ENCODE measurements around the gene TXNL4B.
"Not testable (repeated sequence)": the region's sequence is repeated elsewhere in the genome, so short reads cannot be mapped to it uniquely, and the experiment has no call there.

The TXNL4B gene

DNA sequence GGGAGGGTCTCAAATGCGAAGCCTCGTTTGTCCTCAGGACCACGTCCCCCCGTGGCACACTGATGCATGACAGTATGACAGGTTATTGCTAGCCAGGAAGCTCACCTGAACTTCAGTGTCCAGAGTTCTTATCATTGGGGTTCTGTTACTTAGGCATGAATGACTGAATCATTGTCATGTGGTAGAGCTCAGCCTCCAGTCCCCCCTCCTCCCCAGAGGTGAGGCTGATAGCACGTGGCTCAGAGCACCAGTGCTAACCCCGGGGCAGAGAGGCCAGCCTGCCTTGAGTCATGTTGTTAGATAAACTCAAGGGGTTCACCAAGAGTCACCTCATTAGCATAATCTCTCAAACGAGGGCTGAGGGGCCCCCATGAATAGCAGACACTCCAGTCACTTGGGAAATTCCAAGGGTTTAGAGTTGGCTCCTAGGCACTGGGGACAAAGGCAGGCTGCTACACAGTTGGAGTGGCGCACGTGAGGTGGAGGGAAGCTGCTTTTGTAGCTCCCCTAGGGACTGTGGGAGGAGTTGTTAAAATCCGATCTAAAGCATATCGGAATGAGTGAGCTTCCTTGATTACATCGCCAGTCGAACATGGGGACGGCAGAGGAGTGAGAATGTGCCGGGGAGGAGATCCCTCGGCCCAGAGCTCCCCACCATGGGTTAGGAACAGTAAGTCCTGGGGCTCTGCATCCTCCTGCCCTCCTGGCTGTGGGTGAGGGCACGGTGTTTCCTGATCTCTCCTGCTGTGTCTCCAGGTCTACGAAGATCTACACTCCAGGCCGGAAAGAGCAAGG lies 18.4 kb upstream of the TXNL4B start:
- no peak for DNase-seq

- DNase-seq: no peak
Measured at GRCh38 chr16:72110662-72111615, 17.5 kb upstream of the TXNL4B start.

DNA sequence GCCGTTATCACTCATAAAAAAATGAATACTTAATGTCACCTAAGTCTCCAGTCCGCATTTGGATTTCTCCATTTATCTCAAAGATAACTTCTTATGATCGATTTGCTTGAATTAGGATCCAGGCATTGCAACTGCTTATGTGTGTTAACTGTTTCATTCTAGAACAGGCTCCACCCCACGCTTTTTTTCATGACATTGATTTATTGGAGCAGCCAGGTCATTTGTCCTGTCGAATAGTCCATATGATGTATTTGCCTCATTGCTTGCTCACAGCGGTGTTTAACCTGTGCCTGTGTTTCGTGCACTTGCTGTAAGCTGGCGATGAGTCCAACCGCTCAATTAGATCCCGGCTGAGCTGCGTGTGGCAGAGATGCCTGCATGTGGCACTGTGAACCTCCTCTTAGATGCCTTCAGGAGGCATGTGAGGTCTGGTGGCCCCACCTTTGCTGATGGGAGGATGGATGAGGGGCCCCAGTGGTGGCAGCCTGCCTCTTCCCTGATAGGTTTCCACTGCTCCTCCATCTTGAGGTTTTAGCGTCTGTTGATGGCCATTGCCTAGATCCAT lies 16.6 kb upstream of the TXNL4B start:
- no peak for DNase-seq

- no peak for DNase-seq
Measured at GRCh38 chr16:72109300-72109699, 15.9 kb upstream of the TXNL4B start.

DNA sequence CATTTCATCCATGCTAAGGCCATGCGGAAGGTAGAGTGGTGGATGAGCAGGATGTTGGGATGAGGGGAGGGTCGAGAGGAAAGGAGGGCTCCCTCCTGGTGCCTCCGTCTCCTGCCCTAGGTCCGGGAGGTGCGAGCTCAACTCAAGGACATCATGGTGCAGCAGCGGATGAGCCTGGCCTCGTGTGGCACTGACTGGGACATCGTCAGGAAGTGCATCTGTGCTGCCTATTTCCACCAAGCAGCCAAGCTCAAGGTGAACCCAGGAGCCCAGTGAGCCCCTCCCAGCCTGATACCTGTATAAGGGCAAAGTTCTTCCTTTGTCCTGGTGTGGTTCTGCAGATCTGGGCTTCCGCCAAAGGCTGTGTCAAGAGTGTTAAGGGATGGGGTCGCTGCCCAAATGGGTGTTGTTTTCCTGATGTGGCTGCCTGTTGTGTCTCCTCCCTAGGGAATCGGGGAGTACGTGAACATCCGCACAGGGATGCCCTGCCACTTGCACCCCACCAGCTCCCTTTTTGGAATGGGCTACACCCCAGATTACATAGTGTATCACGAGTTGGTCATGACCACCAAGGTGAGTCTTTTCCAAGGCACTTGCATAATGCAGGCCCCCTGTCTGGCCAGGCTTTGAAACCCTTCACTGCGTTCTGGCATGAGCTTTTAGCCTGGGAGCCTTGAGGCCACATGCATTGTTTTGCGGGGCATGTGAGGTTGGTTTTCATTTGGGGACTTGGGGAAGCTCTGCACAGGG lies 15.1 kb upstream of the TXNL4B start:
- DNase-seq: no peak

- DNase-seq: no peak
Measured at GRCh38 chr16:72107371-72107770, 14.0 kb upstream of the TXNL4B start.

- no peak for DNase-seq
Measured at GRCh38 chr16:72105978-72106377, 12.6 kb upstream of the TXNL4B start.

GRCh38 chr16:72104905-72105304 lies 11.5 kb upstream of the TXNL4B start:
- no peak for DNase-seq

GRCh38 chr16:72101195-72101594 lies 7.8 kb upstream of the TXNL4B start:
- no peak for DNase-seq

GRCh38 chr16:72099377-72099818 lies 6.0 kb upstream of the TXNL4B start:
- DNase-seq: peak; percentile 50

- DNase-seq: peak; percentile 13
Measured at GRCh38 chr16:72098936-72099335, 5.5 kb upstream of the TXNL4B start.

GRCh38 chr16:72094266-72094610 lies 818 bp upstream of the TXNL4B start:
- no peak for DNase-seq

DNA sequence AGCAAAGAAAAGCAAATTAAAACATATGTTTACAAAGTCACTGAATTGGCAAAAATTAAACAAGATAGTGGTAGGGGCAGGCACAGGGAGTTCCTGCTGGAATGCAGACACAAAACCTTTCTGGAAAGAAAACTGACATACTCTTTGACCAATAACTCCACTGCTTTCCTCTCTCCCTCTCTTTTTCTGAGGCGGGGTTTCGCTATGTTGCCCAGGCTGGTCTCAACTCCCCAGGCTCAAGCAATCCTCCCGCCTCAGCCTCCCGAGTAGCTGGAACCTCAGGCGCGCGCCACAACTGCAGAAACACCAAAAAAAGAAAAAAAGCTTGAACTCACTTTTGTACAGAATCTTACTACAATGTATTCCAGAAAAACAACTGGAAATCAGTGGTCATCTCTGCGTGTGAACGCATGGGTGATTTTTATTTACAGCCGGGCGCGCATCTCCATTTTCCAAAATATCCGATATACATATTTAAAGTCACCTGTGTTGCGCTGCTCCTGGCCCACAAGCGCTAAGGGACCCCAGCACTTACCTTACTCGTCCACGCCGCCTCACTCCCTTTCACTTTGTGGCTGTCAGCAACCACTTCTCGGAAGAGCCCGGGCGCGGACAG lies 480 bp downstream of the TXNL4B start:
- DNase-seq: no peak

DNA sequence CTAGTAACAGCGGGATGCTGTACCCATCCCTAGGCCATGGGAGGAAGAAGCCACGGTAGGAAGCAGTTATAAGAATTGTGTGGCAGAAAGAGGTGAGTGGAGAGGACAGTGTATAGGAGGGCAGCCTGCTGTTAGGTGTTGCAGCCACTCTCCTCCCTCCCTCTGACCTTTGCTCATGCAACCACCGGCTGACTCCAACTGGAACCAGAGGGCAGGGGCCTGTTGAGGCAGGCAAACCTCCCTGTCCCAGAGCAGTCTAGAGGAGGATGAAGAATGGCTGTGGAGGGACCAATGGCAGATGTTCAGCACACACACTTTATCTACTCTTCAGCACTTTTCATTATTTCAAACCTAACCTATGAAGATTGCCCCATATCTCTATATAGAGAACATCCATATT lies 2.2 kb downstream of the TXNL4B start:
- no peak for DNase-seq

- DNase-seq: no peak
Measured at GRCh38 chr16:72085002-72085401, 8.4 kb downstream of the TXNL4B start.

GRCh38 chr16:72084445-72084844 lies 9.0 kb downstream of the TXNL4B start:
- DNase-seq: no peak

- no peak for DNase-seq
Measured at GRCh38 chr16:72083778-72084404, 9.5 kb downstream of the TXNL4B start.

GRCh38 chr16:72076991-72077706 lies 16.3 kb downstream of the TXNL4B start:
- not testable (repeated sequence) for DNase-seq

DNA sequence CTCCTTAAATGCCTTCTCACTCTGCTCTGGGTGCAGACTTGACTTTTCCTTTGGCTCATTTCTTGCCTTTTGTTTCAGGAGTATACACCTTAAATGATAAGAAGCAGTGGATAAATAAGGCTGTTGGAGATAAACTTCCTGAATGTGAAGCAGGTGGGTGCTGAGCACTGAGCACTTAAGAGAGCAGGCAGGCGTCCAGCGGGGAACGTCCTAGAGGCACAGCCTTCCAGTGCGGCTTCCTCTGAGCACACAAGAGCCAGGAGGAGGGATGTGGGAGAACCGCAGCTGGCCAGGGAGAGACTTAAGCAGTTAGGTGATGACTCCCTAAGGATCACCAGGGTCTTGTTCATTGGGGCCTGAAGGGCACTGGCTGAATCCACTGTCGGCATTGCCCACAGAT lies 18.4 kb downstream of the TXNL4B start:
- not testable (repeated sequence) for DNase-seq

DNA sequence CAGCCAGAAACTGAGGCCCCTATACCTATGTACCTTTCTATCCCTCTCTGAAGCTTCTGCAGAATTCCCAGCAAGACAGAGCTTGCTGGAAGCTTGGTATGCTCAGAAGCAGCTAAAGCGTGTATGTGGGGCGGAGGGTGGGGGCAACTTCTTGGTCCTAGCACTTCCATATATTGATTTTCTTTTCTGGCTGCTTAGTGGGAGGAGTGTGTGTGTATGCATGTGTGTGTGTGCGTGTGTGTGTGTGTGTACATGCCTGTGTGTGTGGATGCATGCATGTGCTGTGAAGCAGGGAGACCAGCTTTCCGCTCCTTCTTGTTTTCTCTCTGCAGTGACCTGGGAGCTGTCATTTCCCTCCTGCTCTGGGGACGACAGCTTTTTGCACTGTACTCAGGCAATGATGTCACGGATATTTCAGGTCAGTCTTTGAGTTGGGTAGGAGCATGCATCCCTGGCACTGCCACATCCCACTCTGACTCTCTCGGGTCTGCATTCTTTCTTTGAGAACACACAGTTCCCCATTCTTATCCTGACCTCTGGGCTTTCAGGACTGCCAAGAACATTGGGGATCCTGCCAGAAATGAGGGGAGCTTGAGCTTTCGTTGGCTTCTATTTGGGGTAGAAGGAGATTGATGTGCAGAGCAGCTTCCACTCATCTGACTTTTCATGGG lies 19.7 kb downstream of the TXNL4B start:
- peak; percentile 49 for DNase-seq
